Loucy (cell line): ENCODE measurements around the gene PCDHB16.

Source experiments
- EZH2phosphoT487 ChIP-seq: fragments of 200-600 bp; IDR thresholded peaks from 2 replicates; pipeline ENCODE4 v1.6.1; 2018; ENCODE audit warnings: antibody characterized with exemption, mild to moderate bottlenecking, moderate library complexity, borderline replicate concordance
- TF ChIP-seq, protein P1 (sequence below): fragments of 200-600 bp; sonication (generic); conservative IDR thresholded peaks from 2 replicates; pipeline ENCODE4 v1.5.1; 2014; ENCODE audit warnings: mild to moderate bottlenecking, antibody characterized with exemption, low read length

DNA sequence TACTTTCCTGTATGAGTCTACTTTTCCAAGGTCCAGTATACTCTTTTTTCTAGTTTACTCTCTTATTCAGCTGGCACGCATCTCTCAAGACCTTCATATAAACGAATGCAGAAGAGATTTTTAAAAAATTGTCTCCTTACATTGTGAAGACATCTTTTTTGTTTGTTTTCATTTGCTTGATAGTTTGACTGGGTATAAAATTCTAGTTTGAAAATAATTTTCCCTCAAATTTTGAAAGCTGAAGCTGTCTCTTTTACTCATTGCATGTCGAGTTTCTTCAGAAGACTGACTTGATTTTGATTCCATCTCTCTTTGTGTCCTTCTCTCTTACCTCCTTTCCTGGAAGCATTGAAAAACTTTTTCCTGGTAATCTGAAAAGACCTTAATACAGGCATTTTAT, 14.2 kb downstream of the PCDHB16 start:
- TF ChIP-seq, protein P1, sequence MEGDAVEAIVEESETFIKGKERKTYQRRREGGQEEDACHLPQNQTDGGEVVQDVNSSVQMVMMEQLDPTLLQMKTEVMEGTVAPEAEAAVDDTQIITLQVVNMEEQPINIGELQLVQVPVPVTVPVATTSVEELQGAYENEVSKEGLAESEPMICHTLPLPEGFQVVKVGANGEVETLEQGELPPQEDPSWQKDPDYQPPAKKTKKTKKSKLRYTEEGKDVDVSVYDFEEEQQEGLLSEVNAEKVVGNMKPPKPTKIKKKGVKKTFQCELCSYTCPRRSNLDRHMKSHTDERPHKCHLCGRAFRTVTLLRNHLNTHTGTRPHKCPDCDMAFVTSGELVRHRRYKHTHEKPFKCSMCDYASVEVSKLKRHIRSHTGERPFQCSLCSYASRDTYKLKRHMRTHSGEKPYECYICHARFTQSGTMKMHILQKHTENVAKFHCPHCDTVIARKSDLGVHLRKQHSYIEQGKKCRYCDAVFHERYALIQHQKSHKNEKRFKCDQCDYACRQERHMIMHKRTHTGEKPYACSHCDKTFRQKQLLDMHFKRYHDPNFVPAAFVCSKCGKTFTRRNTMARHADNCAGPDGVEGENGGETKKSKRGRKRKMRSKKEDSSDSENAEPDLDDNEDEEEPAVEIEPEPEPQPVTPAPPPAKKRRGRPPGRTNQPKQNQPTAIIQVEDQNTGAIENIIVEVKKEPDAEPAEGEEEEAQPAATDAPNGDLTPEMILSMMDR = no peak
- no peak for TF ChIP-seq EZH2phosphoT487
